IPS DF 6.9 (cell line): ENCODE results near the gene PIAS3.

Source experiments
- DNase-seq: peaks from one replicate; pipeline ENCODE4 v3.0.0-alpha.2; 2013; ENCODE audit warnings: low read depth, low spot score
- H3K27ac ChIP-seq: one replicate; pipeline ENCODE4 v1.5.1; 2013; ENCODE audit warnings: low read length, control low read depth
- H3K27me3 ChIP-seq: 2 replicates; pipeline ENCODE4 v1.6.1; 2013; ENCODE audit warnings: mild to moderate bottlenecking, low read length; ENCODE audit not compliant: control insufficient read depth, insufficient read depth
- H3K36me3 ChIP-seq: 2 replicates; pipeline ENCODE4 v1.6.1; 2013; ENCODE audit warnings: low read length; ENCODE audit not compliant: control insufficient read depth, insufficient read depth
- H3K4me1 ChIP-seq: 2 replicates; pipeline ENCODE4 v1.6.1; 2013; ENCODE audit warnings: low read length; ENCODE audit not compliant: control insufficient read depth, insufficient read depth
- H3K4me3 ChIP-seq: 2 replicates; pipeline ENCODE4 v1.5.1; 2013; ENCODE audit warnings: mild to moderate bottlenecking, low read length
- H3K9me3 ChIP-seq: 2 replicates; pipeline ENCODE4 v1.6.1; 2013; ENCODE audit warnings: low read length, inconsistent platforms; ENCODE audit not compliant: control insufficient read depth, insufficient read depth
- WGBS: extraction: QIAGEN DNeasy Blood & Tissue Kit; methylation state at CpG from one replicate; pipeline ENCODE4 v1.1.7; 2013; ENCODE audit warnings: mixed read lengths, missing lambda C conversion rate; ENCODE audit not compliant: insufficient read length, insufficient coverage; 5-methylcytosine and 5-hydroxymethylcytosine counted together

PIAS3 gene

DNA sequence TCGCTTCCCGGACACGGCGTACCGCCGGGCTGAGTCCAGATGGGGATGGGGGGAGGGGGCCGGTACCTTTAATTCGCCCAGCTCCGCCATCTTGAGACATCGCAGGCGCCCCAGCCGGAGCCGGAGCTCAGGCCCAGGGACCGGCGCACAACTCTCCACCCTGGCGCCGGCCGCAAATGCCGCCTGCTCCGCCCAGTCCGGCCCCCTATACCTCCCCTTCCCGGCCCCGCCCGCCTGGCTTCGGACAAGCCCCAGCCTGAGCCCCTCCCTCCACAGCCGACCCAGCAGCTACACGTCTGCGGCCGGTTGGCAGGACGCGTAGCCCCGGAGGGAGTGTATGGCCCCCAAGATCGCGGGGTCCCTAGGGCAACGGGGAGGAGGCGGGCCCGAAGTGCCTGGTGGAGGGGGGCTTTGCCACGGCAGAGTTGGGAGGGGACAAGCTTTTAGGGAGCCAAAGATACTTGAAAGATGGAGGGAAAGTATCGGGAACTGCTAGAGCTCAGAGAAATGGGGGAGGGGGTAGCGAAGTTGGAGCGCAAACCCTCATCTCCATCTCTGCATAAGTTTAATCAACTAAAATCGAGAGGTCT, at the start of gene PIAS3:
PIAS3 (minus strand) TSS at position 181 of the 590 bp plus-strand sequence; CDS start at position 90, 91 bp downstream.
- Histone ChIP-seq H3K27ac (no peak within 1 kb of the TSS), H3K36me3 (peaks cover 13% of the 10 kb centered on the region; the same call in 1 of the 2 replicates), H3K27me3 (no peaks in the 10 kb centered on the region), H3K4me3 (peak within 1 kb of the TSS; percentile 98), H3K9me3 (no peaks in the 10 kb centered on the region), H3K4me1 (peaks cover 2% of the 10 kb centered on the region; the same call in 1 of the 2 replicates)
- no peak for DNase-seq
- WGBS = no CpG with 5 or more reads among the region's 42 CpGs

DNA sequence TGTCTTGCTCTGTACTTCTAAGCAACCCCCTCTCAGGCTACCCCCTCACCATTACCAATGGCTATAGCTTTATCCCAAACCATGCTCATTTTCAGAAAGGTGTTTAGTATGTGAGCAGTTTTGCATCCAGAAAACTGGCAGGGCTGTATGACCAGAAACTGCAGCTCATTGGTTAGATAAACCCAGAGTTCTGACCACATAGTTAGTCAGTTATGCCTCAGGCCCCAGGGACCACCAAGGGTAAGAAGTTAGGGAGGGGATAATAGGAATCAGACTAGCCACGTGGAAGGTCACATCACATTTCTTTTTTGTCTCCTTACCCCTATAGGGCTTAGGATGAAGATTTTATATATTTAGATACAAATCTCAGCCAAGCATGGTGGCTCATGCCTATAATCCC, 49.8 kb upstream of the PIAS3 start:
- Histone ChIP-seq H3K36me3 (no peaks in the 10 kb centered on the region), H3K27me3 (no peaks in the 10 kb centered on the region), H3K27ac (no peak overlapping the region), H3K4me1 (no peaks in the 10 kb centered on the region), H3K4me3 (no peak overlapping the region), H3K9me3 (no peaks in the 10 kb centered on the region)
- no peak for DNase-seq
- no CpG with 5 or more reads among the region's 1 CpG for WGBS

- Histone ChIP-seq H3K36me3 (no peaks in the 10 kb centered on the region), H3K27me3 (no peaks in the 10 kb centered on the region), H3K27ac (no peak overlapping the region), H3K4me1 (no peaks in the 10 kb centered on the region), H3K9me3 (no peaks in the 10 kb centered on the region), H3K4me3 (no peak overlapping the region)
- WGBS = no CpG with 5 or more reads among the region's 10 CpGs
- no peak for DNase-seq
Measured at GRCh38 chr1:145906954-145907753, 48.3 kb upstream of the PIAS3 start.

- H3K4me1 ChIP-seq = peaks cover 2% of the 10 kb centered on the region; the same call in 1 of the 2 replicates
- no peaks in the 10 kb centered on the region for H3K36me3 ChIP-seq
- no peak overlapping the region for H3K27ac ChIP-seq
- no peak for DNase-seq
- H3K27me3 ChIP-seq = no peaks in the 10 kb centered on the region
- H3K4me3 ChIP-seq = no peak overlapping the region
- H3K9me3 ChIP-seq = no peaks in the 10 kb centered on the region
- WGBS = no CpG with 5 or more reads among the region's 12 CpGs
Measured at GRCh38 chr1:145901312-145902021, 42.6 kb upstream of the PIAS3 start.

DNA sequence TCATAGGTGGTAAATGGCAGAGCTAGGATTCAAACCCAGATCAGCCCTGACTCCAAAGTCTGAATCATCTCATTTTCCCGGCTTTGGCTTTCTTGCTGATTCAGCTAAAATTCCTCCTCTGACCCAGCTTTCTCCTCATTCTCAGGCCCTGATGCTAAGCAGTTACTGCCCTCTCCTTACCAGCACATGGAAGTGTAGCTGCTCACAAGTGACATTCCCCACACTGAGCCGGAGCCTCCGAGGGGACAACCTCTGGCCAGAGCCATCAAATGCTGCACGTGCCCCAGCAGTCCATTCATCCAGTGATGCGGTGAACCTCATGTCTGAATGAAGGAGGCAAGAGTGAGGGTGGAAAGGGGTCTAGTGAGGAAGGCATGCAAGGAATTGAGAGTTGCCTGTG, 39.9 kb upstream of the PIAS3 start:
- Histone ChIP-seq H3K9me3 (no peaks in the 10 kb centered on the region), H3K27ac (no peak overlapping the region), H3K4me3 (no peak overlapping the region), H3K4me1 (peaks cover 2% of the 10 kb centered on the region; the same call in 1 of the 2 replicates), H3K27me3 (no peaks in the 10 kb centered on the region), H3K36me3 (no peaks in the 10 kb centered on the region)
- DNase-seq = no peak
- WGBS = no CpG with 5 or more reads among the region's 5 CpGs

DNA sequence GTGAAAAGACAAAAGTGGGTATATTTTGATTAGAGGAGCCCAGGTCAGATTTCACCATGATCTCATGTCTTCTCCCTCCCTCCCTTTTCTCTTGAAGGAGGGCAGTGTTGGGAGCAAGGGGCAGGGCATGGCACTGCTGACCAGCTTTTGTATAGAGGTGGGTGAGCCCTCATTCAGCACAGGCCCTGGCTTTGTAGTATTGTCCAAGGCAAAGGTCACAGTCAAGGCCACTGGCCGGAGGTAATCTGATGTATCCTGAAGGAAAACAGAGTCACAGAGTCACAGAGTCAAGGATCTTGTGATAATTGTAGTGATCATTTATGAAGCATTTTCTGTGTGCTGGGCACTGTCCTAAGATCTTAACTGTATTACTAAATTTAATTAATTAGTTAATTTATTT, 39.1 kb upstream of the PIAS3 start:
- DNase-seq = no peak
- no peaks in the 10 kb centered on the region for H3K27me3 ChIP-seq
- peaks cover 2% of the 10 kb centered on the region; the same call in 1 of the 2 replicates for H3K4me1 ChIP-seq
- H3K27ac ChIP-seq = no peak overlapping the region
- no peaks in the 10 kb centered on the region for H3K36me3 ChIP-seq
- no peaks in the 10 kb centered on the region for H3K9me3 ChIP-seq
- H3K4me3 ChIP-seq = no peak overlapping the region
- no CpG with 5 or more reads among the region's 1 CpG for WGBS

GRCh38 chr1:145895471-145895870, 36.6 kb upstream of the PIAS3 start:
- Histone ChIP-seq H3K4me3 (no peak overlapping the region), H3K9me3 (no peaks in the 10 kb centered on the region), H3K27ac (no peak overlapping the region), H3K36me3 (no peaks in the 10 kb centered on the region), H3K4me1 (no peaks in the 10 kb centered on the region; the same call in 1 of the 2 replicates), H3K27me3 (no peaks in the 10 kb centered on the region)
- no peak for DNase-seq
- WGBS = no CpG with 5 or more reads among the region's 1 CpG

DNA sequence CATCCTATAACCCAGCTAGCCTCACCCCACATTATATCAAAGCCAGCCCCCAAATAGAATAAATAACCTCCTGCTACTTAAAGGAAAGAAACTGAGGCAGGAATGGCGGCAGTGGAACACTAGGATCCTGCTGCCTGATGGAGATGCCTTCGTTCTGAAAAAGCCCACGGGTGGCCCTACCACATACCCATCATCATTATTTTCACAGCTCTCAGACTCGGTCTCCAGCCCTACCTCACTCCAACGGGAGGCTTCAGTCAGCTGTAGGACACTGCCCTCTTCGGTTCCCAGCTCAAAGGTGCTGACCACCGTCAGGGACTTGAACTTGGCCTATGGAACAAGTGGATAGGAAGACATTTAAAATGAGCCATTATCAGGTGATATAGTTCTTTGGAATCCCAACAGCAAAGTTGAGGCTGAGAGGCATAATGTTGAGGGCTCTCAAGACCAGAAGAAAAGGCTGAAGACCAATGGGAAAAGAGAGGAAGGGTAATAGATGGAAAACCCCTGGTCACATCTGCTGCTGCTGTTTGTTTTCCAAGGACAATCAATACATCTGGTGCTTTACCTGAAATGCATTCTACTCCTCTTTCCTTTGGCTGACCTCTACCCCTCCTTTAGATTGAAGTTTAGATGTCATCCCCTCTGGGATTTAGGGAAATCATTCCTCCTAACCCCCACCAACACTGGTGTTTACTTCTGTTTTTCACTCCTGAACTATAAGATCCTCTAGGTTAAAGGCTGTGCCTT, 34.6 kb upstream of the PIAS3 start:
- no peak for DNase-seq
- no peak overlapping the region for H3K4me3 ChIP-seq
- H3K27me3 ChIP-seq = no peaks in the 10 kb centered on the region
- H3K9me3 ChIP-seq = no peaks in the 10 kb centered on the region
- H3K36me3 ChIP-seq = no peaks in the 10 kb centered on the region
- H3K4me1 ChIP-seq = no peaks in the 10 kb centered on the region; the same call in 1 of the 2 replicates
- no peak overlapping the region for H3K27ac ChIP-seq
- no CpG with 5 or more reads among the region's 7 CpGs for WGBS

- Histone ChIP-seq H3K9me3 (no peaks in the 10 kb centered on the region), H3K4me3 (no peak overlapping the region), H3K36me3 (no peaks in the 10 kb centered on the region), H3K27me3 (no peaks in the 10 kb centered on the region), H3K27ac (no peak overlapping the region), H3K4me1 (no peaks in the 10 kb centered on the region; the same call in 1 of the 2 replicates)
- no CpG with 5 or more reads among the region's 3 CpGs for WGBS
- DNase-seq = no peak
Measured at GRCh38 chr1:145892486-145893087, 33.7 kb upstream of the PIAS3 start.
